NCI-H2196 (cell line): ENCODE results near the gene CEP131.

Source experiments
- DNase-seq: peaks from one replicate; lab custom pipeline; 2025; ENCODE audit not compliant: unreplicated experiment; lab: John Stamatoyannopoulos, UW

The CEP131 gene

DNA sequence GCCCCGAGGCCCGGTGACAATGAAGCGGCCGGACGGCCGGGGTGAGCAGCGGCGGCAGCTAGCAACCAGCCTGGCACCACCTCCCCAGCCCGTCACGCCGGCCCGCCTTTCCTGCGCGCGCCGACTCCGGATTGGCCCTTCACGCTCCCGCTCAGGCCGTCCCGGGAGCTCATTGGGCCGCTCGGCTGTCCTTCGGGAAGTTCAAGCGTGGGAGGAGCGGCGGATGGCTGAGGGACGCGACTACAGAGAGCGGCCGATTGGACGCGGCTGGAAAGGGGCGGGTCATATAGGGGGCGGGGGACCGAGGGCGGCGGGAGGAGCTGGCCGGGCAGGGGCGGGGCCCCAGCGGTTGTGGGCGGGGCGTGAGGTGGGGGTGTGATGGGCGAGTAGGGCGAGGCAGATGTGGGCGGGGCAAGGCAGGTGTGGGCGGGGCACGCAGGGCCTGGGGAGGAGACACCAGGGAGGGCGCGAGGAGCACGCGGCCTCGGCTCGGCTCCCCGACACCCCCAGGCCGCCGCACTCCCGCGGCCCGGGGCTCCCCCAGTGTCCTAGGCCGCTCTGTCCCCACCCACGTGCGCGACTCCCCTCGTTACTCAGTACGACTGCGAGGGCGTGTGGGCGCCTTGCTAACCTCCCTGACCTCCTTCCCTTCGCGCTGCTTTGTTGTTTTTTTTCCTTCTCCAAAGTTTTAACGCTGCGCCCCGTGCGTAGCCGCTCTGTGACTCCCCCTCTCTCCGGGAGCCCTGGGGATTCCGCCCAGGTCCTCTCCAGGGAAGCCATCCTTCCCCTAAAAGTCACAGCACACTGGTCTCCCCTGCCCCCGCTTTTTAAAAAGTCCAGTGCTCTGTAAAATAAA is at the start of gene CEP131:
Gene CEP131 (minus strand): TSS at position 60 of the 856 bp plus-strand sequence. CDS start 2,909 bp downstream, outside the sequence.
- peak; percentile 100 for DNase-seq

GRCh38 chr17:81271226-81271625 is 48.5 kb upstream of the CEP131 start:
- no peak for DNase-seq

DNA sequence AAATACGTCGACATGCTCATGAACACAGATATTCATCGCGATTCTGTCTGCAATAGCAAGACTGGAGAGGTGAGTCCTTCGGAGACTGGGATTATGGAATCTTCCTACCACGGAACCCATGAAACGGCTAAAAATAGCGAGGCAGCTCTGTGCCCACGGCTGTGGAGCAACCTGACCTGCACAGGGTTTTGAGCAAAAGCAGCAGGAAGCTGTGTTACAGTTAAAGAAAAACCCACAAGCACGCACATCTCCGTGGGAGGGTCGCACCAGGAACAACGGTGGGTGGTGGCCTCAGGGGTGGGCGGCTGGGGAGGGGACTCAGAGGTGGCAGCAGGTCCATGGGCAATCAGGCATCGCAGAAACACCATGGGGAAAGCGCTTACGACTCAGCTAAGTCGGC is 47.5 kb upstream of the CEP131 start:
- no peak for DNase-seq

DNA sequence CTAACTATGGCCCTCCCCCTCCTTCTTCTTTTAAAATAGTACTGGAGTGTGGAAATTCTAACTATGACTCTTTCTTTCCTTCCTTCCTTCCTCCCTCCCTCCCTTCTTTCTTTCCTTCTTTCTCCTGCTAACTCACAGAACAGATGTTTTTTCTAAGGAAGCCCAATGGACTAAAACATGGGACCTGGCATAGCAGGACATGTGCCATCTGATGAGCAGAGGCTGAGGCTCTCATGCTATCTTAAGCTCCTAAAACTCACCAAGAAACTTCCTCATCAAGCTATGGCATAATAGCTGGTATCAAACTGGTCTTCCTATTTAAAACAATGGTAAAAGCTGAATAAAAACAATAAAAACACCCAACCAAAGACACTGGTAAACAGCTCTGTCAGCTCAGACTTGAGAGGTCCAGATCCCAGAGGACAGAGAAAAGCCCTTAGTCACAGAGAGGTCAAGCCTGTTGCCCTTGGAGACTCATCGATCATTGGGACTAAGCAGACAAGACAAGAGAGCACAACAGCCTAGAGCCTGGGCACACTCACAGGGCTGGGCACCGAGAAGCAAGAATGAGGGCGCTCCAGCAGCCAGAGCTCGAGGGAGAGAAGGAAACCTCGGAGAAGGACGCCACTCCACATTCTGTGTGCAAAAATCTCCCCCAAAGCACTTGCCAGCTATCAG is 44.8 kb upstream of the CEP131 start:
- DNase-seq, result no peak

DNA sequence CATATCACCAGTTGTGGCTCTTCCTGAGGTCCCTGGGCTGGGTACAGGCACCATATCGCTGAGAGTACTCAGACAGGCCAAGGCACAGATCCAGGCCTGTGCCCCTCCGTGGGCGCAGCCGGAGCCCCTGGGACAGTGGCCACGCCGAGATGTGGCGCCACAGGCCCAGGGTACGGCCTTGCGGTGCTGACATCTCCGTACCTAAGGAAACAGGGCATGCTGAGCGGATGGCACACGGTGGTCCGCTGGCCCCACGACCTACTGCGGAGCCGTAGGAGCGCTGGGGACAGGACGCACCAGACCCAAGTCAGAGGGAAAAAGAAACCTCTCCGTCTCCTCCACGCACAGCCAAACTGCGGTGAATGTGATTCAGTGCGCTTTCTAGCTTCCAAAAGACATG is 42.8 kb upstream of the CEP131 start:
- no peak for DNase-seq

GRCh38 chr17:81264640-81265039 is 41.9 kb upstream of the CEP131 start:
- DNase-seq, result no peak

DNA sequence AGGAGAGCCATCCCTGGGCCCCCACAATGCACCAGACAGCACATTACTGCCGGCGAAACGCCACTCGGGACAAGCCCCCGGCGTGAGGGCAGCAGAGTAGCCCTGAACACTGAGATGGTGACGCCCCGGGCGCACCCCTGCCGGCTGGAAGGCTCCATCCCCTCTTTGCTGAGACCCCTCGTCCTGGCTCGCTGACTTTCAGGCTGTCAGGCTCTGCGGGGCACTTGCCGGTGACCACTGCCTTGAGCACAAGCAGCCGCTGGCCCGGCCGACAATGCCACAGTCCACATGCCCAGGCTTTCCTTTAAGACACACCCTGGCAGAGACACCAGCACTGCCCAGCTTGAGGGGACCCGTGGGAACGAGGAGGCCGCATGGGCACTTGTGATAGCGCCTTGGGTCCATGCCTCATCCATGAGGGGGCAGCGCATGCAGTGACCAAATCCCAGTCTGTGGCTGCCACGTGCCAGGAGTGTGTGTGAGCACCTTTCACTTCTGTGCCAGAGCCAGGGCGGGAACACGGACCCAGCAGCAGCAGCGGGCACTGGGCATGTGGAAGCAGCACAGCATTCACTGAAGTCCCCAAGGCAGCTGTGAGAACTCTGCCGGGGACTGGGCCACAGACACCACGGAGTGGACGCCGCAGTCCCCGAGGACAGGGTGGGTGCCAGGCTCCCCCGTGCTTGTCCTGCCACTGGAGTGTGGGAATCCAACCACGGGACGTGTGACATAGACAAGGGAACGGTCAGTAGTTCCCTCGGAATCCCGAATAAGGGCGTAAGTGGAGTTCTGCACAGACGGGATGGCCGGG is 40.8 kb upstream of the CEP131 start:
- DNase-seq, result no peak

- no peak for DNase-seq
Measured at GRCh38 chr17:81261582-81262336, 39.0 kb upstream of the CEP131 start.

DNA sequence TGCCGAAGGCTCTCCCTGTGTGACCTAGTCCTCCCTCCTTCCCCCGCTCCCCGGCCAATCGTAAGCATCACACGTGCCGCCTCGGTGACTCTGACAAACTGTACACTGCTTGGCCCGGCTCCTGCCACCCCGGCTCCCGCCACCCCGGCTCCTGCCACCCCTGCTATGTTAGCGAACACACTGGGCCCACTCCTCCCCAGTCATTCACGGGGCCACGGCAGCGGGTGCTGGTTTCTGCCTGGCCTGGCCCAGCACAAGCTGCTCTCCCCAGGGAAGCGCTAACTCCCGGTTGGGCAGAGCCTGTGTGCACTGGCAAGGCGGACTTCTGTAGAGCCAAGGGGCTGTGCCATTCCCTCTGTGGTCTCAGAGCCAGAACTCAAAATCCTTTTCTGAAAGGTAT is 38.3 kb upstream of the CEP131 start:
- DNase-seq, result no peak

- no peak for DNase-seq
Measured at GRCh38 chr17:81260641-81261040, 37.9 kb upstream of the CEP131 start.

GRCh38 chr17:81260171-81260570 is 37.4 kb upstream of the CEP131 start:
- DNase-seq, result no peak

- no peak for DNase-seq
Measured at GRCh38 chr17:81259058-81259605, 36.4 kb upstream of the CEP131 start.

GRCh38 chr17:81258292-81258691 is 35.5 kb upstream of the CEP131 start:
- no peak for DNase-seq

- no peak for DNase-seq
Measured at GRCh38 chr17:81257533-81257932, 34.8 kb upstream of the CEP131 start.

- no peak for DNase-seq
Measured at GRCh38 chr17:81256616-81257015, 33.9 kb upstream of the CEP131 start.

- DNase-seq, result peak; percentile 98
Measured at GRCh38 chr17:81254955-81255717, 32.4 kb upstream of the CEP131 start.

- DNase-seq, result peak; percentile 49
Measured at GRCh38 chr17:81253358-81254131, 30.8 kb upstream of the CEP131 start.

DNA sequence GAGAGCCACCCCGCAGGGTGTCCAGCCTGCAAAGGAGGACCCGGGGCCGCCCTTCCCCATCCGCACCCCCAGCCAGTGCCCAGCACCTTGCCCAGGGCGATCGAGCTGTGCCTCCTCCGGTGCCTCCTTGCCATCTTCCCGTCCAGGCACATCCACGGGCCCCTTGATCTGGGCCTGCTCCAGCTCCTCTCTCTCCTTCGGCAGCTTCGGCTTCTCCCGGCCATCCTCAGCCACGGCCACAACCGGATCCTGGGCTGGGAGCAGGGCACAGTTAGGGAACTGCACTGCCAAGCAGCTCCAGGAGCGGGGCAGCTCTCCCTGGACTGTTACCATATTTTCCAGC is 30.2 kb upstream of the CEP131 start:
- no peak for DNase-seq

DNA sequence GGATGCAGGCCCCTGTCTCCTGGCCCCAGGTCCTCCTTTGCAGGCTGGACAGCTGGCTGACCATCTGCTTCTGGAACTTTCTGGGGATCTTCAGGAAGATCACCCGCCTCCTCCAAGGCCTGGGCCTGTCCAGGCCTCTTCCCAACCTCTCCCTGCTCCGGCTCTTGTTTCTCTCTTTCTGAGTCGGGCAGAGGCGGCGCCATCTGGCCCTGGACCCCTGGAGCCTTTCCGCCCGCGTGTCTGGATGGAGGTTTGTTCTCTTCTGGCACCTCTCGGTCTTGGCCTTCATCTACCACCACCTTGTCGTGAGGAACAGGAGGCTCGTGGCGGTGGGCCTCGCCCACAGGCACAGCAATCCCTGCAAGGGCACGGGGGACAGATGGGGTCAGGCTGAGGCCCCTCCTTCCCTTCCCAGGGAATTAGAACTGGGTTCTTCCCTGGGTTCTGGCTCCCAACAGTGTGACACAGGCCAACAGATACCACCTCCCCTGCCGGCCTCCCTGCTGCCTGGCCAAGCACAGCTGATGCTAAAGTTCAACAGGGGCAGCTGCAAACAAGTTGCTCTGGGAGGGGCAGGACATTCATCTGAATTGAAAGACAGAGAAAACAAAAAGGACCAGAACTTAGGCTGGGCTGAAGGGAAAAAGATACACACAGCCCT is 29.7 kb upstream of the CEP131 start:
- no peak for DNase-seq
